Activated B cell treated with CpG ODN at 0.5 μM for 24 hours (primary cell): ENCODE results near the gene ADAM8. TPM values are rescaled to one million over a fixed set of nuclear protein-coding genes. Genes with fewer than 3 reads are reported as not detected.

Experiments used
- ATAC-seq: fragments of 200-7000 bp; cut with Tn5 transposase; one replicate; pipeline ENCODE4 v1.10.0; 2021; ENCODE audit warnings: low read depth, mild to moderate bottlenecking, moderate library complexity
- CTCF ChIA-PET: fragments of 350-600 bp; sonication (Branson Sonifier 250); formaldehyde crosslinking; loops from one replicate; lab custom pipeline; 2021; ENCODE audit warnings: antibody characterized with exemption; lab: Charles Lee
- POLR2A ChIA-PET: fragments of 350-600 bp; sonication (Branson Sonifier 250); formaldehyde crosslinking; loops from one replicate; lab custom pipeline; 2021; ENCODE audit warnings: antibody characterized with exemption; lab: Charles Lee
- DNase-seq: peaks from one replicate; pipeline ENCODE4 v3.0.0; 2022
- H3K27ac Mint-ChIP-seq: one replicate; pipeline ENCODE4 v1.8.0; 2020; ENCODE audit warnings: mixed read lengths
- H3K27me3 Mint-ChIP-seq: one replicate; pipeline ENCODE4 v1.8.0; 2021; ENCODE audit warnings: mixed read lengths
- H3K36me3 Mint-ChIP-seq: one replicate; pipeline ENCODE4 v1.8.0; 2021; ENCODE audit warnings: low read depth, mixed read lengths
- H3K4me1 Mint-ChIP-seq: one replicate; pipeline ENCODE4 v1.8.0; 2021; ENCODE audit warnings: mixed read lengths
- H3K4me3 Mint-ChIP-seq: one replicate; pipeline ENCODE4 v1.8.0; 2020; ENCODE audit warnings: mild to moderate bottlenecking, mixed read lengths
- H3K9me3 Mint-ChIP-seq: one replicate; pipeline ENCODE4 v1.8.0; 2020; ENCODE audit warnings: mixed read lengths
- CTCF ChIP-seq: fragments of 200-600 bp; IDR thresholded peaks from one replicate; pipeline ENCODE4 v1.8.0; 2022; ENCODE audit warnings: antibody characterized with exemption, mild to moderate bottlenecking
- intact Hi-C: fragments of 100-400 bp; cut with micrococcal nuclease; formaldehyde crosslinking; loops from one replicate; pipeline ENCODE4 v1.15.1; 2024
- total RNA-seq: library from RNA; stranded (reverse); gene quantifications from 2 replicates; pipeline ENCODE4 v1.2.3, GENCODE V29; 2022

The ADAM8 gene
- total RNA-seq, 1 donor from 2014 or later: 152 TPM

- H3K4me3 Mint-ChIP-seq: peak overlapping the region; percentile 68
- H3K9me3 Mint-ChIP-seq: no peaks in the 10 kb centered on the region
- TF ChIP-seq CTCF: no peak
- ChIA-PET POLR2A (interaction anchor here (0.6 to 3.6 kb wide), 6 partner anchors 11 to 109 kb away, joined by 3 to 32 read pairs (median 5); partner anchors contain the start of gene ADAM8), CTCF (interaction anchor here (0.8 to 3.8 kb wide), 5 partner anchors 12 to 114 kb away, joined by 4 to 26 read pairs (median 4); partner anchors contain the start of gene ADAM8)
- no peak for DNase-seq
- H3K36me3 Mint-ChIP-seq: no peaks in the 10 kb centered on the region
- H3K4me1 Mint-ChIP-seq: peaks cover 51% of the 10 kb centered on the region
- peak overlapping the region; percentile 68 for H3K27ac Mint-ChIP-seq
- no peaks in the 10 kb centered on the region for H3K27me3 Mint-ChIP-seq
- intact Hi-C loops: loop anchor here (1.0 to 10.0 kb wide), 3 partner anchors 17 to 313 kb away; partner anchors contain the start of gene CFAP46
- peak; percentile 15 for ATAC-seq
Measured at GRCh38 chr10:133257489-133258065, 19.1 kb downstream of the ADAM8 start.

- Mint-ChIP-seq H3K9me3 (no peaks in the 10 kb centered on the region), H3K4me3 (no peak overlapping the region), H3K4me1 (peaks cover 33% of the 10 kb centered on the region), H3K27ac (no peak overlapping the region), H3K27me3 (peaks cover 2% of the 10 kb centered on the region), H3K36me3 (no peaks in the 10 kb centered on the region)
- no peak for TF ChIP-seq CTCF
- ChIA-PET POLR2A (no interaction called here), CTCF (no interaction called here)
- no peak for ATAC-seq
- DNase-seq: no peak
- intact Hi-C loops: loop anchor here (10.0 kb wide), 1 partner anchor 311 kb away; the partner anchor contains the start of gene CFAP46
Measured at GRCh38 chr10:133255323-133255722, 21.3 kb downstream of the ADAM8 start.

GRCh38 chr10:133254421-133255120 is 22.1 kb downstream of the ADAM8 start:
- ATAC-seq (no peak), DNase-seq (no peak)
- CTCF ChIA-PET: no interaction called here
- POLR2A ChIA-PET: no interaction called here
- Mint-ChIP-seq H3K27me3 (peaks cover 7% of the 10 kb centered on the region), H3K4me1 (peaks cover 26% of the 10 kb centered on the region), H3K27ac (no peak overlapping the region), H3K36me3 (no peaks in the 10 kb centered on the region), H3K4me3 (no peak overlapping the region), H3K9me3 (no peaks in the 10 kb centered on the region)
- intact Hi-C loops: loop anchor here (10.0 kb wide), 1 partner anchor 310 kb away; the partner anchor contains the start of gene CFAP46
- TF ChIP-seq CTCF: no peak

GRCh38 chr10:133253361-133253955 is 23.2 kb downstream of the ADAM8 start:
- CTCF ChIA-PET: no interaction called here
- ATAC-seq: no peak
- H3K4me1 Mint-ChIP-seq: peaks cover 16% of the 10 kb centered on the region
- H3K27me3 Mint-ChIP-seq: peaks cover 10% of the 10 kb centered on the region
- no peaks in the 10 kb centered on the region for H3K36me3 Mint-ChIP-seq
- H3K4me3 Mint-ChIP-seq: no peak overlapping the region
- DNase-seq: no peak
- no peak overlapping the region for H3K27ac Mint-ChIP-seq
- TF ChIP-seq CTCF: no peak
- intact Hi-C loops: loop anchor here (10.0 kb wide), 1 partner anchor 309 kb away; the partner anchor contains the start of gene CFAP46
- POLR2A ChIA-PET: no interaction called here
- H3K9me3 Mint-ChIP-seq: no peaks in the 10 kb centered on the region

- intact Hi-C loops: loop anchor here (10.0 kb wide), 1 partner anchor 307 kb away; the partner anchor contains the start of gene CFAP46
- POLR2A ChIA-PET: no interaction called here
- no peaks in the 10 kb centered on the region for H3K36me3 Mint-ChIP-seq
- no peak overlapping the region for H3K27ac Mint-ChIP-seq
- H3K4me1 Mint-ChIP-seq: peaks cover 4% of the 10 kb centered on the region
- peaks cover 10% of the 10 kb centered on the region for H3K27me3 Mint-ChIP-seq
- ATAC-seq (no peak), DNase-seq (no peak)
- CTCF ChIA-PET: interaction anchor here (1.0 kb wide), 1 partner anchor 109 kb away, joined by 3 read pairs; no protein-coding TSS in a partner anchor
- no peak overlapping the region for H3K4me3 Mint-ChIP-seq
- no peaks in the 10 kb centered on the region for H3K9me3 Mint-ChIP-seq
- no peak for TF ChIP-seq CTCF
Measured at GRCh38 chr10:133252223-133252552, 24.5 kb downstream of the ADAM8 start.
